H1 (cell line): ENCODE data around the gene POM121L12. TPM values are rescaled to one million over a fixed set of nuclear protein-coding genes. Genes with fewer than 3 reads are reported as not detected.

Source experiments
- CTCF ChIA-PET: fragments of 300-600 bp; sonication (Branson Sonifier 250); formaldehyde crosslinking; loops from one replicate; lab custom pipeline; 2021; ENCODE audit not compliant: partially characterized antibody; lab: Charles Lee
- POLR2A ChIA-PET: fragments of 300-600 bp; sonication (Branson Sonifier 250); formaldehyde crosslinking; loops from one replicate; lab custom pipeline; 2021; ENCODE audit warnings: inconsistent platforms; ENCODE audit not compliant: partially characterized antibody; lab: Charles Lee
- DNase-seq, 2 experiments: peaks; one replicate each; pipeline versions ENCODE4 v3.0.0 to v3.0.0-alpha.2; 2010 to 2022; ENCODE audit warnings: low spot score in 2 of 2, low read depth in 1 of 2, mixed read lengths in 1 of 2
- FAIRE-seq: peaks from 2 replicates; lab custom pipeline; 2011; peaks lifted over from hg19 to GRCh38; lab: Jason Lieb, UNC
- H2AFZ ChIP-seq: 2 replicates; pipeline ENCODE4 v1.8.1; 2012; ENCODE audit warnings: low read length, inconsistent platforms
- H2AK5ac ChIP-seq: 2 replicates; pipeline ENCODE4 v1.6.1; 2013; ENCODE audit warnings: low read depth, low read length
- H2BK120ac ChIP-seq: replicated peaks from 2 replicates; pipeline ENCODE3; 2013; ENCODE audit warnings: low read depth, low read length, inconsistent platforms
- H2BK12ac ChIP-seq: 2 replicates; pipeline ENCODE4 v1.6.1; 2013; ENCODE audit warnings: low read depth, low read length
- H2BK15ac ChIP-seq: 2 replicates; pipeline ENCODE4 v1.6.1; 2013; ENCODE audit warnings: low read length
- H2BK20ac ChIP-seq: 2 replicates; pipeline ENCODE4 v1.6.1; 2013; ENCODE audit warnings: low read length
- H2BK5ac ChIP-seq: 2 replicates; pipeline ENCODE4 v1.6.1; 2013; ENCODE audit warnings: low read depth, low read length
- H3K14ac ChIP-seq: 2 replicates; pipeline ENCODE4 v1.6.1; 2013; ENCODE audit warnings: inconsistent platforms; ENCODE audit not compliant: insufficient read length
- H3K18ac ChIP-seq: 2 replicates; pipeline ENCODE4 v1.6.1; 2013; ENCODE audit warnings: low read length; ENCODE audit errors: extremely low read depth
- H3K23ac ChIP-seq: 2 replicates; pipeline ENCODE4 v1.6.1; 2013; ENCODE audit warnings: inconsistent platforms; ENCODE audit not compliant: insufficient read length
- H3K23me2 ChIP-seq: 2 replicates; pipeline ENCODE4 v1.6.1; 2013; ENCODE audit warnings: low read depth, low read length
- H3K27ac ChIP-seq: 2 replicates; pipeline ENCODE4 v1.6.1; 2011; ENCODE audit warnings: low read depth, low read length, inconsistent platforms
- H3K27me3 ChIP-seq, 4 experiments: replicated peaks in 1 of 4; 1 replicate in 1 of 4; 2 replicates in 3 of 4; pipeline versions ENCODE4 v1.6.1 to v1.8.1; 2011 to 2013; ENCODE audit warnings: low read length in 3 of 4, mild to moderate bottlenecking in 3 of 4, inconsistent platforms in 2 of 4, mixed read lengths in 2 of 4, moderate library complexity in 1 of 4; ENCODE audit not compliant: control insufficient read depth in 3 of 4, insufficient read depth in 3 of 4; ENCODE audit errors: extremely low read depth in 1 of 4
- H3K36me3 ChIP-seq, 4 experiments: 2 replicates each; pipeline versions ENCODE4 v1.6.1 to v1.8.1; 2011 to 2013; ENCODE audit warnings: mild to moderate bottlenecking in 4 of 4, low read length in 3 of 4, moderate library complexity in 2 of 4, control low read depth in 1 of 4, inconsistent platforms in 1 of 4; ENCODE audit not compliant: insufficient read depth in 4 of 4, control insufficient read depth in 2 of 4
- H3K4ac ChIP-seq: replicated peaks from 2 replicates; pipeline ENCODE3; 2013; ENCODE audit warnings: low read length, low read depth, mixed read lengths, inconsistent platforms; ENCODE audit not compliant: insufficient read length
- H3K4me1 ChIP-seq, 4 experiments: replicated peaks in 1 of 4; 1 replicate in 1 of 4; 2 replicates in 3 of 4; pipeline versions ENCODE4 v1.6.1 to v1.8.1; 2011 to 2013; ENCODE audit warnings: low read length in 3 of 4, inconsistent platforms in 2 of 4, mixed read lengths in 1 of 4; ENCODE audit not compliant: insufficient read depth in 4 of 4, control insufficient read depth in 3 of 4
- H3K4me2 ChIP-seq, 2 experiments: 2 replicates each; pipeline versions ENCODE4 v1.6.1 to v1.8.1; 2011 to 2013; ENCODE audit warnings: low read depth in 2 of 2, low read length in 2 of 2, control low read depth in 1 of 2, inconsistent platforms in 1 of 2, mild to moderate bottlenecking in 1 of 2; ENCODE audit not compliant: insufficient read depth in 1 of 2
- H3K4me3 ChIP-seq, 4 experiments: fragments of 200-600, 300-600 bp in 1 of 4; sonication (generic), shearing (Covaris generic), sonication (Bioruptor Twin) in 1 of 4; 2 replicates each; pipeline versions ENCODE4 v1.5.1 to v1.8.1; 2011 to 2016; ENCODE audit warnings: low read length in 4 of 4, low read depth in 3 of 4, control low read depth in 2 of 4, inconsistent platforms in 2 of 4, mild to moderate bottlenecking in 2 of 4, mixed read lengths in 1 of 4, moderate library complexity in 1 of 4; ENCODE audit not compliant: insufficient read depth in 2 of 4; ENCODE audit errors: extremely low read depth in 1 of 4
- H3K56ac ChIP-seq: replicated peaks from 2 replicates; pipeline ENCODE3; 2013; ENCODE audit warnings: low read depth, mild to moderate bottlenecking, mixed read lengths, low read length, inconsistent platforms; ENCODE audit not compliant: insufficient read length
- H3K79me1 ChIP-seq: 2 replicates; pipeline ENCODE4 v1.6.1; 2013; ENCODE audit warnings: low read depth, low read length, control low read depth
- H3K79me2 ChIP-seq, 2 experiments: 2 replicates each; pipeline versions ENCODE4 v1.6.1 to v1.8.1; 2012 to 2013; ENCODE audit warnings: low read length in 2 of 2, mild to moderate bottlenecking in 2 of 2, inconsistent platforms in 1 of 2; ENCODE audit not compliant: insufficient read depth in 2 of 2, control insufficient read depth in 1 of 2
- H3K9ac ChIP-seq, 4 experiments: replicated peaks in 1 of 4; 1 replicate in 1 of 4; 2 replicates in 3 of 4; pipeline versions ENCODE4 v1.6.1 to v1.8.1; 2011 to 2013; ENCODE audit warnings: low read depth in 3 of 4, low read length in 3 of 4, control low read depth in 2 of 4, mild to moderate bottlenecking in 2 of 4, moderate library complexity in 2 of 4, inconsistent platforms in 1 of 4; ENCODE audit errors: extremely low read depth in 1 of 4
- H3K9me3 ChIP-seq, 2 experiments: 2 replicates each; pipeline versions ENCODE4 v1.6.1 to v1.8.1; 2012 to 2013; ENCODE audit warnings: mild to moderate bottlenecking in 2 of 2, moderate library complexity in 2 of 2, control low read depth in 1 of 2, inconsistent platforms in 1 of 2, low read depth in 1 of 2, low read length in 1 of 2, mixed read lengths in 1 of 2; ENCODE audit not compliant: insufficient read depth in 2 of 2
- H4K20me1 ChIP-seq, 2 experiments: replicated peaks in 1 of 2; 2 replicates each; pipeline versions ENCODE3 to v1.8.1; 2011 to 2013; ENCODE audit warnings: inconsistent platforms in 2 of 2, low read length in 2 of 2, mild to moderate bottlenecking in 1 of 2; ENCODE audit not compliant: insufficient read depth in 2 of 2, control insufficient read depth in 1 of 2
- H4K5ac ChIP-seq: 2 replicates; pipeline ENCODE4 v1.6.1; 2013; ENCODE audit warnings: low read length, low read depth, mixed read lengths, inconsistent platforms; ENCODE audit not compliant: insufficient read length
- H4K8ac ChIP-seq: 2 replicates; pipeline ENCODE4 v1.8.0; 2013; ENCODE audit warnings: mild to moderate bottlenecking, moderate library complexity, low read length, inconsistent platforms; ENCODE audit not compliant: insufficient read depth; ENCODE audit errors: extremely low read depth
- H4K91ac ChIP-seq: replicated peaks from 2 replicates; pipeline ENCODE3; 2013; ENCODE audit warnings: low read length, mixed read lengths, inconsistent platforms; ENCODE audit not compliant: insufficient read length
- SP2 ChIP-seq: IDR thresholded peaks from 2 replicates; pipeline ENCODE4 v1.6.1; 2012; ENCODE audit warnings: mild to moderate bottlenecking, low read length, inconsistent platforms
- SP4 ChIP-seq: IDR thresholded peaks from 2 replicates; pipeline ENCODE4 v1.6.1; 2012; ENCODE audit warnings: low read length, inconsistent platforms
- WGBS, 2 experiments: shearing (Covaris generic) in 1 of 2; methylation state at CpG; one replicate each; pipeline versions ENCODE4 v1.1.6 to v1.1.7; 2013 to 2015; ENCODE audit warnings: low lambda C conversion rate in 2 of 2, mixed read lengths in 2 of 2, inconsistent platforms in 1 of 2, low coverage in 1 of 2, missing lambda C conversion rate in 1 of 2; ENCODE audit not compliant: insufficient replicate concordance in 2 of 2, insufficient coverage in 1 of 2, insufficient read length in 1 of 2; ENCODE audit errors: extremely low coverage in 1 of 2, missing lambda C conversion rate in 1 of 2; 5-methylcytosine and 5-hydroxymethylcytosine counted together
- polyA plus RNA-seq, 7 experiments: library from polyadenylated mRNA; depleted of rRNA in 3 of 7; stranded (reverse) in 5 of 7; unstranded in 2 of 7; fragments of >200 nt in 5 of 7; fragments of 200-250 nt in 2 of 7; gene quantifications; 1 replicate in 5 of 7; 2 replicates in 1 of 7; 4 replicates in 1 of 7; pipeline versions ENCODE4 v1.2.1 to v1.2.3, GENCODE V29; 2011 to 2013; ENCODE audit warnings: missing spikeins in 2 of 7, mixed read lengths in 2 of 7
- total RNA-seq: library from RNA; stranded (reverse); fragmentation: NEBNext Ultra II Directional; extraction: Animal tissue kit (Norgen Biotek cat#: 25700); gene quantifications from 2 replicates; pipeline ENCODE4 v1.2.1, GENCODE V29; 2021

The POM121L12 gene
- total and polyA plus RNA-seq, 2 of the 8 experiments (the other 6 are each of a cell fraction or from before 2014, with no cell fraction given), result not detected

- POLR2A ChIA-PET, result no interaction called here
- no peak overlapping the region for H3K23ac ChIP-seq
- no peak overlapping the region for H3K14ac ChIP-seq
- no peak overlapping the region for H2BK20ac ChIP-seq
- H2AFZ ChIP-seq, result 0 out of 2 replicates have a peak overlapping the region, but pooled peaks have one; percentile 54
- no peak overlapping the region for H2BK15ac ChIP-seq
- no peak overlapping the region for H3K9ac ChIP-seq
- H4K20me1 ChIP-seq, result no peaks in the 10 kb centered on the region
- no peak overlapping the region for H2AK5ac ChIP-seq
- no peak overlapping the region for H2BK12ac ChIP-seq
- H2BK5ac ChIP-seq, result no peak overlapping the region
- H3K4me3 ChIP-seq, result no peak overlapping the region
- H4K8ac ChIP-seq, result no peak overlapping the region
- no peaks in the 10 kb centered on the region for H3K23me2 ChIP-seq
- no peak overlapping the region for H4K91ac ChIP-seq
- no peak overlapping the region for H3K56ac ChIP-seq
- FAIRE-seq, result no peak
- no peak for DNase-seq
- H3K79me2 ChIP-seq, result no peaks in the 10 kb centered on the region
- H3K27ac ChIP-seq, result no peak overlapping the region
- no peaks in the 10 kb centered on the region for H3K9me3 ChIP-seq
- H3K79me1 ChIP-seq, result no peaks in the 10 kb centered on the region
- H3K18ac ChIP-seq, result no peak overlapping the region
- H3K4me1 ChIP-seq, result no peaks in the 10 kb centered on the region
- no peak overlapping the region for H3K4ac ChIP-seq
- 84% methylated on average over 5 of the region's 5 CpGs; no CpG with 5 or more reads in 1 of the 2 experiments for WGBS, 2 experiments
- H3K27me3 ChIP-seq, result peaks cover 0 to 1% (median 0%) of the 10 kb centered on the region in 4 experiments; a peak in 1 of 7 replicates
- no peak overlapping the region for H3K4me2 ChIP-seq
- CTCF ChIA-PET, result interaction anchor here (0.6 to 1.3 kb wide), 2 partner anchors 11 to 1540 kb away, joined by 3 read pairs; no protein-coding TSS in a partner anchor
- no peak overlapping the region for H4K5ac ChIP-seq
- H3K36me3 ChIP-seq, result no peaks in the 10 kb centered on the region
- no peak overlapping the region for H2BK120ac ChIP-seq
- TF ChIP-seq SP4 (no peak), SP2 (no peak)
Measured at GRCh38 chr7:53022893-53023292, 12.5 kb upstream of the POM121L12 start.
